ENCODE results near the gene ERICH2. TPM values are rescaled to one million over a fixed set of nuclear protein-coding genes. Genes with fewer than 3 reads are reported as not detected.

ERICH2 gene
- total RNA-seq, 3 donors from 2014 or later: 0.92 TPM; not detected in 2

GRCh38 chr2:170812710-170813600 lies 42.8 kb downstream of the ERICH2 start:
- ATAC-seq (peak; percentile 31), DNase-seq (peak in 1 of 3 donors; percentile 78)
- no peak for TF ChIP-seq CTCF (IDR thresholded peaks at IDR 0.05)
- intact Hi-C loops (cut with DNase I, micrococcal nuclease): loop anchor here (10.0 kb wide), 3 partner anchors 418 to 578 kb away; no protein-coding TSS in a partner anchor
- Histone ChIP-seq H3K4me1 (ENCODE audit: low read depth) (peaks cover 24% of the 10 kb centered on the region), H3K4me3 (no peak overlapping the region), H3K36me3 (ENCODE audit: low read depth) (no peaks in the 10 kb centered on the region), H3K9me3 (no peaks in the 10 kb centered on the region)

DNA sequence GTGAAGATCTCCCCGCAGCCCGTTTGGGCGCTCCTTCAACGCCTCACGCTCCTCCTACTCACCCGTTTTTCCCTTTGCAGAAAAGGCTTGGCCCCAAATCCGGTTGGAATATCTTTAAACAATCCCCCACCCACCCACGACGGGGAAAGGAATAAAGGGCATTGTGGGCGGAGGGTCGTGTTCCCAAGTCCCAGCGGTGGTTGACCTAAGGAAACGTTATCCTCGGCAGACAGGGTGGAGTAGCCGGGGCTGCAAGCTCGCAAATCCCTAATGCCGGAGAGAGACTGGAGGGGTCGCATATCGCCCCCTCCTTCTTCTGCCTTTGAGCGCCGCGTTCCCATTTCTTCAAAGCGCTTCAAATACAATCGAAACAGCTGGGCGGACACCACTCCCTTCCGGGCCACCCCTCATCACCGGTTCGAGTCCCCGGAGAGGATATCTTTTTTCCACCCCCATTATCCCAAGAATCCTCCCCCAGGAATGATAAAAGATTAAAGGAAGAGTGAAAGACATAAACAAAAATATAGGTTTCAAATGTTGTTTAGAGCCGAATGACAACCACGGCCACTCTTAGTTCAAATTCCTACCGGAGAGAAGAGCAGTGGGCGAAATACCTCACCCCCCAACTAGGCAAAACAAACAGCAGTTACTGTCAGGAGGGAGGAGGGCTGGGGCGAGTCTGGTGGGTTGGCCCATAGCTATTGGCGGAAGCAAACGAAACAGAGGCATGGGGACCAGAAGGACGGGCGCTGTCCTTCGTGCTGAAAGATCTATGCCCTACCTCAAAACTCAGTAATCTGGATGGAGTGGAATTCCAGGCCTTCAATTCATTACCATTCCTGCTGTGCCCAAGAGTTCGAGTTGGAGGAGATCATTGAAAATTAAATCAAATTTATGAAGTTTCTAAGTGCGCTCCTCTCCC lies 43.7 kb downstream of the ERICH2 start:
- Histone ChIP-seq H3K4me3 (no peak overlapping the region), H3K36me3 (ENCODE audit: low read depth) (no peaks in the 10 kb centered on the region), H3K4me1 (ENCODE audit: low read depth) (peaks cover 32% of the 10 kb centered on the region), H3K9me3 (no peaks in the 10 kb centered on the region)
- DNase-seq: peak in 2 of 3 donors; percentile 30 to 58
- ATAC-seq: no peak
- TF ChIP-seq CTCF (IDR thresholded peaks at IDR 0.05): no peak
- intact Hi-C loops (cut with DNase I, micrococcal nuclease): loop anchor here (10.0 kb wide), 3 partner anchors 419 to 579 kb away; no protein-coding TSS in a partner anchor

DNA sequence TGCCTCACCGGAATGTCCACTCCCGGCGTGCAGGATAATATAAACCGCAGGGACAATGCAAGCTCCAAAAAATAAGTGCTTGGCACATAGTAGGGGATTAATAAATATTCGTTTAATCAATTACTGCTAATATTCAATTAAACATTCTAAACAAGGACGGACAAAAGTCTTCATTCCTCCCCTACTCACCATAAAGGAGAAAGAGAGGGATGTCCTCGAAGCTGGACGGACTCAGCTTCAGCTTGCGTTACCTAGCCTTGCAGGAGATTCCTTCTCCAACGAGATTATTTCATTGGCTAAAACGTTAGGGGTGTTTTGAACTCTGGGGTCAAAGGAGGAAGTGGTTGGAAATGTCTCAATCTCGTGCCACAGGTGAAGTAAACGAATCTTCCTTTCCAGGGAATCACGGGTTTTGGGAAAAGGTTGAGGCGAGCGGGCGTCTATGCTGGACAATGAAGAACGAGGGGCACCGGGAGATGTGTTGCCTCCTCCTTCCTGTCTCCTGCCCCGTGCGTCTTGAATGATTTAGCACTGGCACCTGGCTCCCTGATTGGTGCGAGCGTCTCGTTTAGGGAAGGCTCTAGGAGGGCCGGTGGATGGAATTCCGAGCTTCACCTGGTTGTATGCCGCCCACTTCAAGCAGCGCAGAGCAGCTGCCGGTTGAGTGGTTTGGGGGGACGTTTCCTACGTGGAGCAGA lies 44.5 kb downstream of the ERICH2 start:
- DNase-seq: no peak
- H3K4me1 ChIP-seq (ENCODE audit: low read depth): peaks cover 34% of the 10 kb centered on the region

GRCh38 chr2:170815311-170815710 lies 45.1 kb downstream of the ERICH2 start:
- peaks cover 34% of the 10 kb centered on the region for H3K4me1 ChIP-seq (ENCODE audit: low read depth)
- DNase-seq: no peak
- no peak overlapping the region for H3K4me3 ChIP-seq
- H3K36me3 ChIP-seq (ENCODE audit: low read depth): no peaks in the 10 kb centered on the region
- intact Hi-C loops (cut with DNase I, micrococcal nuclease): loop anchor here (10.0 kb wide), 3 partner anchors 421 to 581 kb away; no protein-coding TSS in a partner anchor
- ATAC-seq: no peak
- no peak for TF ChIP-seq CTCF (IDR thresholded peaks at IDR 0.05)
- no peaks in the 10 kb centered on the region for H3K9me3 ChIP-seq

More for the DNA sequence above, 44.5 kb downstream of the ERICH2 start:
- no peaks in the 10 kb centered on the region for H3K9me3 ChIP-seq
- H3K4me3 ChIP-seq: no peak overlapping the region
- no peaks in the 10 kb centered on the region for H3K36me3 ChIP-seq (ENCODE audit: low read depth)
- intact Hi-C loops (cut with DNase I, micrococcal nuclease): loop anchor here (10.0 kb wide), 3 partner anchors 420 to 580 kb away; no protein-coding TSS in a partner anchor
- TF ChIP-seq CTCF (IDR thresholded peaks at IDR 0.05): no peak
- no peak for ATAC-seq

All from mucosa of descending colon (tissue), 3 donors.